ENCODE measurements around the gene RAP1A.
"Not testable (repeated sequence)": the region's sequence is repeated elsewhere in the genome, so short reads cannot be mapped to it uniquely, and the experiment has no call there.

Gene RAP1A

GRCh38 chr1:111598544-111598943 is 21.0 kb upstream of the RAP1A start:
- no peak for DNase-seq (ENCODE audit: low read depth)

- no peak for DNase-seq (ENCODE audit: low read depth)
Measured at GRCh38 chr1:111599781-111600693, 19.6 kb upstream of the RAP1A start.

- DNase-seq (ENCODE audit: low read depth), result no peak
Measured at GRCh38 chr1:111600886-111601386, 18.7 kb upstream of the RAP1A start.

- no peak for DNase-seq (ENCODE audit: low read depth)
Measured at GRCh38 chr1:111602302-111602701, 17.3 kb upstream of the RAP1A start.

- no peak for DNase-seq (ENCODE audit: low read depth)
Measured at GRCh38 chr1:111602974-111603373, 16.6 kb upstream of the RAP1A start.

- DNase-seq (ENCODE audit: low read depth), result peak; percentile 47
Measured at GRCh38 chr1:111603979-111604378, 15.6 kb upstream of the RAP1A start.

- no peak for DNase-seq (ENCODE audit: low read depth)
Measured at GRCh38 chr1:111604931-111605330, 14.7 kb upstream of the RAP1A start.

GRCh38 chr1:111605576-111605975 is 14.0 kb upstream of the RAP1A start:
- DNase-seq (ENCODE audit: low read depth), result no peak

GRCh38 chr1:111606457-111607215 is 13.0 kb upstream of the RAP1A start:
- DNase-seq (ENCODE audit: low read depth), result not testable (repeated sequence)

- DNase-seq (ENCODE audit: low read depth), result not testable (repeated sequence)
Measured at GRCh38 chr1:111608528-111608927, 11.1 kb upstream of the RAP1A start.

- DNase-seq (ENCODE audit: low read depth), result no peak
Measured at GRCh38 chr1:111611986-111612385, 7.6 kb upstream of the RAP1A start.

GRCh38 chr1:111615870-111616715 is 3.5 kb upstream of the RAP1A start:
- DNase-seq (ENCODE audit: low read depth), result no peak

- no peak for DNase-seq (ENCODE audit: low read depth)
Measured at GRCh38 chr1:111618081-111618480, 1.5 kb upstream of the RAP1A start.

GRCh38 chr1:111618961-111619634 is 491 bp upstream of the RAP1A start:
- DNase-seq (ENCODE audit: low read depth), result no peak

GRCh38 chr1:111620441-111620971 is 917 bp downstream of the RAP1A start:
- no peak for DNase-seq (ENCODE audit: low read depth)

GRCh38 chr1:111621050-111621449 is 1.5 kb downstream of the RAP1A start:
- no peak for DNase-seq (ENCODE audit: low read depth)

GRCh38 chr1:111622166-111622565 is 2.6 kb downstream of the RAP1A start:
- no peak for DNase-seq (ENCODE audit: low read depth)

- no peak for DNase-seq (ENCODE audit: low read depth)
Measured at GRCh38 chr1:111624382-111624781, 4.8 kb downstream of the RAP1A start.

GRCh38 chr1:111625276-111625675 is 5.7 kb downstream of the RAP1A start:
- DNase-seq (ENCODE audit: low read depth), result no peak

- no peak for DNase-seq (ENCODE audit: low read depth)
Measured at GRCh38 chr1:111628153-111628552, 8.6 kb downstream of the RAP1A start.
